Right cardiac atrium (tissue), 5 donors: Measurements from ENCODE around the gene RPAP3. TPM values are rescaled to one million over a fixed set of nuclear protein-coding genes. Genes with fewer than 3 reads are reported as not detected.
A peak's percentile ranks its signal among the peaks of the same experiment; 100 is the strongest.

Source experiments
- ATAC-seq, 2 donors: fragments of 200-7000 bp; cut with Tn5 transposase; one replicate each; pipeline versions ENCODE4 v1.8.0 to v1.9.1; 2020; ENCODE audit warnings: moderate library complexity in 2 of 2, mild to moderate bottlenecking in 1 of 2
- DNase-seq, 3 donors: peaks; one replicate each; pipeline ENCODE4 v3.0.0-alpha.2; 2020
- H3K27ac ChIP-seq: one replicate; pipeline ENCODE4 v1.5.1; 2013; ENCODE audit warnings: mild to moderate bottlenecking, low read length, control low read depth, moderate library complexity
- H3K27me3 ChIP-seq: one replicate; pipeline ENCODE4 v1.6.1; 2013; ENCODE audit not compliant: control insufficient read depth, insufficient read depth
- H3K4me1 ChIP-seq: one replicate; pipeline ENCODE4 v1.6.1; 2013; ENCODE audit warnings: low read length; ENCODE audit not compliant: control insufficient read depth, insufficient read depth
- H3K4me3 ChIP-seq: one replicate; pipeline ENCODE4 v1.5.1; 2013; ENCODE audit warnings: low read length, control low read depth
- H3K9me3 ChIP-seq: one replicate; pipeline ENCODE4 v1.6.1; 2013; ENCODE audit warnings: low read length; ENCODE audit not compliant: control insufficient read depth
- WGBS: extraction: QIAGEN DNeasy Blood & Tissue Kit; methylation state at CpG from one replicate; pipeline ENCODE4 v1.1.7; 2013; 5-methylcytosine and 5-hydroxymethylcytosine counted together
- intact Hi-C, 4 donors: fragments of 100-400 bp; cut with DNase I; formaldehyde crosslinking; loops; one replicate each; pipeline versions ENCODE4 v1.11.0 to v1.14.0; 2022 to 2023
- polyA plus RNA-seq: library from polyadenylated mRNA; stranded (reverse); fragments of 200-250 nt; gene quantifications from one replicate; pipeline ENCODE4 v1.2.3, GENCODE V29; 2013
- total RNA-seq, 4 donors: library from RNA; stranded (reverse); fragmentation: NEBNext Ultra II Directional; extraction: Animal tissue kit (Norgen Biotek cat#: 25700); gene quantifications; one replicate each; pipeline ENCODE4 v1.2.1, GENCODE V29; 2021
- donor health status: healthy with polysubstance abuse.
- donor health status: DM: no; HTN: yes; CAD: no.
- donor health status: DM: no; HTN: no; CAD: no.
- donor health status: DM: no; HTN: yes; CAD: no; lungs with severe emphysema.
- donor health status: DM: yes; HTN: yes; CAD: no.

The RPAP3 gene
- total and polyA plus RNA-seq, 5 donors: 11.9 to 22.8 (median 21.0) TPM

- no peaks in the 10 kb centered on the region for H3K27me3 ChIP-seq
- no peaks in the 10 kb centered on the region for H3K9me3 ChIP-seq
- H3K4me3 ChIP-seq: no peak overlapping the region
- DNase-seq: peak in 1 of 3 donors; percentile 75
- 81% methylated on average over 7 of the region's 7 CpGs for WGBS
- intact Hi-C loops: no loop called here
- peaks cover 21% of the 10 kb centered on the region for H3K4me1 ChIP-seq
- no peak overlapping the region for H3K27ac ChIP-seq
- ATAC-seq: no peak
These were observed 36.5 kb upstream of the RPAP3 start for GRCh38 chr12:47742253-47742825.

GRCh38 chr12:47741340-47741703 lies 35.5 kb upstream of the RPAP3 start:
- WGBS: 26% methylated on average over 4 of the region's 4 CpGs
- ATAC-seq (no peak), DNase-seq (peak; percentile 76 to 93 (median 93))
- Histone ChIP-seq H3K4me3 (no peak overlapping the region), H3K4me1 (peaks cover 29% of the 10 kb centered on the region), H3K9me3 (no peaks in the 10 kb centered on the region), H3K27ac (peak overlapping the region; percentile 33), H3K27me3 (no peaks in the 10 kb centered on the region)
- intact Hi-C loops: no loop called here

- H3K4me3 ChIP-seq: no peak overlapping the region
- intact Hi-C loops: no loop called here
- peak overlapping the region; percentile 33 for H3K27ac ChIP-seq
- DNase-seq (peak in 2 of 3 donors; percentile 28 to 64), ATAC-seq (no peak)
- no peaks in the 10 kb centered on the region for H3K27me3 ChIP-seq
- WGBS: 68% methylated on average over 21 of the region's 21 CpGs
- H3K9me3 ChIP-seq: no peaks in the 10 kb centered on the region
- peaks cover 35% of the 10 kb centered on the region for H3K4me1 ChIP-seq
These were observed 34.9 kb upstream of the RPAP3 start for GRCh38 chr12:47740606-47741339.

GRCh38 chr12:47739979-47740378 lies 34.1 kb upstream of the RPAP3 start:
- ATAC-seq: peak in 1 of 2 donors; percentile 52
- Histone ChIP-seq H3K4me3 (no peak overlapping the region), H3K27me3 (no peaks in the 10 kb centered on the region), H3K4me1 (peaks cover 40% of the 10 kb centered on the region), H3K27ac (peak overlapping the region; percentile 4), H3K9me3 (no peaks in the 10 kb centered on the region)
- intact Hi-C loops: no loop called here
- WGBS: 68% methylated on average over 12 of the region's 12 CpGs
- DNase-seq: peak; percentile 73 to 86 (median 77)

- Histone ChIP-seq H3K9me3 (no peaks in the 10 kb centered on the region), H3K27me3 (no peaks in the 10 kb centered on the region), H3K4me1 (peaks cover 44% of the 10 kb centered on the region), H3K4me3 (no peak overlapping the region), H3K27ac (no peak overlapping the region)
- ATAC-seq: no peak
- DNase-seq: no peak
- 80% methylated on average over 3 of the region's 3 CpGs for WGBS
- intact Hi-C loops: no loop called here
These were observed 33.5 kb upstream of the RPAP3 start for GRCh38 chr12:47739297-47739696.

- intact Hi-C loops: no loop called here
- DNase-seq (peak in 2 of 3 donors; percentile 67 to 76), ATAC-seq (no peak)
- Histone ChIP-seq H3K27ac (peak overlapping the region; percentile 82), H3K9me3 (no peaks in the 10 kb centered on the region), H3K4me3 (no peak overlapping the region), H3K4me1 (peaks cover 44% of the 10 kb centered on the region), H3K27me3 (no peaks in the 10 kb centered on the region)
- 75% methylated on average over 17 of the region's 17 CpGs for WGBS
These were observed 32.2 kb upstream of the RPAP3 start for GRCh38 chr12:47737936-47738594.

- no peaks in the 10 kb centered on the region for H3K9me3 ChIP-seq
- H3K4me3 ChIP-seq: no peak overlapping the region
- ATAC-seq (peak; percentile 87 to 90), DNase-seq (peak; percentile 94 to 98 (median 96))
- intact Hi-C loops: no loop called here
- WGBS: 17% methylated on average over 19 of the region's 19 CpGs
- peak overlapping the region; percentile 82 for H3K27ac ChIP-seq
- H3K4me1 ChIP-seq: peaks cover 44% of the 10 kb centered on the region
- H3K27me3 ChIP-seq: no peaks in the 10 kb centered on the region
These were observed 31.2 kb upstream of the RPAP3 start for GRCh38 chr12:47736877-47737676.

- peak overlapping the region; percentile 82 for H3K27ac ChIP-seq
- DNase-seq (peak in 2 of 3 donors; percentile 68 to 79), ATAC-seq (no peak)
- no peak overlapping the region for H3K4me3 ChIP-seq
- H3K4me1 ChIP-seq: peaks cover 41% of the 10 kb centered on the region
- no peaks in the 10 kb centered on the region for H3K27me3 ChIP-seq
- WGBS: 37% methylated on average over 4 of the region's 4 CpGs
- no peaks in the 10 kb centered on the region for H3K9me3 ChIP-seq
- intact Hi-C loops: no loop called here
These were observed 30.4 kb upstream of the RPAP3 start for GRCh38 chr12:47736216-47736615.

GRCh38 chr12:47735649-47736048 lies 29.8 kb upstream of the RPAP3 start:
- intact Hi-C loops: no loop called here
- no peak for ATAC-seq
- Histone ChIP-seq H3K27me3 (no peaks in the 10 kb centered on the region), H3K4me1 (peaks cover 36% of the 10 kb centered on the region), H3K4me3 (no peak overlapping the region), H3K9me3 (no peaks in the 10 kb centered on the region), H3K27ac (peak overlapping the region; percentile 82)
- WGBS: 78% methylated on average over 11 of the region's 11 CpGs
- no peak for DNase-seq

- intact Hi-C loops: no loop called here
- no peak for ATAC-seq
- Histone ChIP-seq H3K9me3 (no peaks in the 10 kb centered on the region), H3K27ac (peak overlapping the region; percentile 4), H3K4me3 (no peak overlapping the region), H3K27me3 (no peaks in the 10 kb centered on the region), H3K4me1 (peaks cover 35% of the 10 kb centered on the region)
- 51% methylated on average over 12 of the region's 12 CpGs for WGBS
- peak in 2 of 3 donors; percentile 80 for DNase-seq
These were observed 29.1 kb upstream of the RPAP3 start for GRCh38 chr12:47734725-47735480.
